B cell (primary cell): ENCODE measurements around the gene FOXQ1. TPM values are rescaled to one million over a fixed set of nuclear protein-coding genes. Genes with fewer than 3 reads are reported as not detected.

ENCODE experiments used
- ATAC-seq: fragments of 200-7000 bp; cut with Tn5 transposase; one replicate; pipeline ENCODE4 v1.10.0; 2021; ENCODE audit warnings: low read depth, mild to moderate bottlenecking, moderate number of reproducible peaks, moderate library complexity
- CTCF ChIA-PET: fragments of 350-600 bp; sonication (Branson Sonifier 250); formaldehyde crosslinking; loops from one replicate; lab custom pipeline; 2021; ENCODE audit warnings: antibody characterized with exemption, inconsistent platforms; lab: Charles Lee
- POLR2A ChIA-PET: fragments of 350-600 bp; sonication (Branson Sonifier 250); formaldehyde crosslinking; loops from one replicate; lab custom pipeline; 2021; ENCODE audit warnings: antibody characterized with exemption; lab: Charles Lee
- DNase-seq: peaks from one replicate; pipeline ENCODE4 v3.0.0; 2013
- H2AFZ ChIP-seq: 2 replicates; pipeline ENCODE4 v1.6.1; 2012; ENCODE audit warnings: mild to moderate bottlenecking, low read depth, low read length; ENCODE audit not compliant: insufficient read depth, poor library complexity, severe bottlenecking
- H3K27ac ChIP-seq, 2 donors: 1 replicate in 1 of 2; 2 replicates in 1 of 2; pipeline ENCODE4 v1.5.1; 2012 to 2013; ENCODE audit warnings: low read length in 2 of 2, mild to moderate bottlenecking in 2 of 2, moderate library complexity in 1 of 2
- H3K27me3 ChIP-seq, 4 experiments: fragments of 200-600 bp in 1 of 4; sonication (generic) in 1 of 4; replicated peaks in 1 of 4; 1 replicate in 2 of 4; 2 replicates in 2 of 4; pipeline versions ENCODE4 v1.6.1 to v1.7.0; 2013 to 2016; ENCODE audit warnings: low read length in 3 of 4, mild to moderate bottlenecking in 2 of 4, mixed read lengths in 1 of 4, moderate library complexity in 1 of 4; ENCODE audit not compliant: insufficient read depth in 4 of 4, control insufficient read depth in 3 of 4; ENCODE audit errors: control extremely low read depth in 1 of 4
- H3K36me3 ChIP-seq, 2 experiments: replicated peaks in 1 of 2; 1 replicate in 1 of 2; 2 replicates in 1 of 2; pipeline versions ENCODE4 v1.6.1 to v1.7.1; 2013; ENCODE audit warnings: low read length in 1 of 2; ENCODE audit not compliant: insufficient read depth in 2 of 2, control insufficient read depth in 1 of 2; ENCODE audit errors: control extremely low read depth in 1 of 2, extremely low read depth in 1 of 2
- H3K4me1 ChIP-seq, 2 donors: fragments of 200-600 bp in 1 of 2; sonication (generic) in 1 of 2; 1 replicate in 1 of 2; 2 replicates in 1 of 2; pipeline versions ENCODE4 v1.5.1 to v1.6.1; 2013 to 2017; ENCODE audit warnings: low read length in 2 of 2; ENCODE audit not compliant: control insufficient read depth in 2 of 2, insufficient read depth in 2 of 2
- H3K4me2 ChIP-seq: replicated peaks from 2 replicates; pipeline ENCODE3; 2012; ENCODE audit warnings: mild to moderate bottlenecking, low read depth, low read length; ENCODE audit not compliant: poor library complexity, severe bottlenecking
- H3K4me3 ChIP-seq, 5 experiments: fragments of 200-600 bp in 1 of 5; sonication (generic) in 1 of 5; 1 replicate in 3 of 5; 2 replicates in 2 of 5; pipeline versions ENCODE4 v1.5.1 to v1.7.0; 2011 to 2016; ENCODE audit warnings: low read length in 4 of 5, mild to moderate bottlenecking in 4 of 5, low read depth in 2 of 5, control low read depth in 1 of 5, moderate library complexity in 1 of 5; ENCODE audit not compliant: insufficient read depth in 1 of 5; ENCODE audit errors: control extremely low read depth in 1 of 5, extremely low read depth in 1 of 5
- H3K79me2 ChIP-seq: fragments of 200-600 bp; sonication (generic); one replicate; pipeline ENCODE4 v1.6.0; 2016; ENCODE audit warnings: low read length; ENCODE audit not compliant: control insufficient read depth, insufficient read depth
- H3K9ac ChIP-seq: fragments of 200-600 bp; sonication (generic); 2 replicates; pipeline ENCODE4 v1.6.1; 2017; ENCODE audit warnings: mild to moderate bottlenecking, low read length, moderate library complexity
- H3K9me3 ChIP-seq, 3 donors: one replicate each; pipeline versions ENCODE4 v1.6.1 to v1.7.1; 2013; ENCODE audit warnings: low read length in 2 of 3; ENCODE audit not compliant: control insufficient read depth in 2 of 3, insufficient read depth in 1 of 3; ENCODE audit errors: control extremely low read depth in 1 of 3
- H4K20me1 ChIP-seq: 2 replicates; pipeline ENCODE4 v1.6.0; 2012; ENCODE audit warnings: mild to moderate bottlenecking, low read length; ENCODE audit not compliant: insufficient read depth, control insufficient read depth, poor library complexity, severe bottlenecking
- H3K27ac Mint-ChIP-seq: one replicate; pipeline ENCODE4 v1.8.0; 2021; ENCODE audit warnings: mixed read lengths
- H3K27me3 Mint-ChIP-seq: one replicate; pipeline ENCODE4 v1.8.0; 2021; ENCODE audit warnings: mixed read lengths
- H3K4me1 Mint-ChIP-seq: one replicate; pipeline ENCODE4 v1.8.0; 2021; ENCODE audit warnings: mixed read lengths
- H3K4me3 Mint-ChIP-seq: one replicate; pipeline ENCODE4 v1.8.0; 2021; ENCODE audit warnings: mixed read lengths
- H3K9me3 Mint-ChIP-seq: one replicate; pipeline ENCODE4 v1.8.0; 2022; ENCODE audit warnings: mixed read lengths; ENCODE audit not compliant: insufficient read depth
- EZH2 ChIP-seq: IDR thresholded peaks from 2 replicates; pipeline ENCODE4 v1.6.1; 2012; ENCODE audit warnings: borderline replicate concordance, low read depth, mild to moderate bottlenecking, moderate library complexity, low read length; ENCODE audit not compliant: insufficient read depth, poor library complexity, severe bottlenecking
- WGBS: methylation state at CpG from one replicate; pipeline ENCODE4 v1.1.5; 2013; ENCODE audit warnings: missing lambda C conversion rate; ENCODE audit not compliant: insufficient coverage; 5-methylcytosine and 5-hydroxymethylcytosine counted together
- intact Hi-C: fragments of 100-400 bp; cut with micrococcal nuclease; formaldehyde crosslinking; loops from one replicate; pipeline ENCODE4 v1.10.0; 2022
- polyA plus RNA-seq: library from polyadenylated mRNA; depleted of rRNA; stranded (reverse); fragments of >200 nt; gene quantifications from 2 replicates; pipeline ENCODE4 v1.2.3, GENCODE V29; 2012
- total RNA-seq, 2 donors: library from RNA; stranded (reverse); fragments of 120-200 nt in 1 of 2; gene quantifications; 1 replicate in 1 of 2; 2 replicates in 1 of 2; pipeline versions ENCODE4 v1.2.3 to v1.2.4, GENCODE V29; 2013 to 2022
- TF ChIP-seq, protein P1 (sequence below): fragments of 200-600 bp; IDR thresholded peaks from one replicate; pipeline ENCODE4 v1.8.0; 2022; ENCODE audit warnings: antibody characterized with exemption, mild to moderate bottlenecking

FOXQ1 gene
- total and polyA plus RNA-seq, 2 donors (not counting 1 experiment from before 2014, with no cell fraction given), result not detected

DNA sequence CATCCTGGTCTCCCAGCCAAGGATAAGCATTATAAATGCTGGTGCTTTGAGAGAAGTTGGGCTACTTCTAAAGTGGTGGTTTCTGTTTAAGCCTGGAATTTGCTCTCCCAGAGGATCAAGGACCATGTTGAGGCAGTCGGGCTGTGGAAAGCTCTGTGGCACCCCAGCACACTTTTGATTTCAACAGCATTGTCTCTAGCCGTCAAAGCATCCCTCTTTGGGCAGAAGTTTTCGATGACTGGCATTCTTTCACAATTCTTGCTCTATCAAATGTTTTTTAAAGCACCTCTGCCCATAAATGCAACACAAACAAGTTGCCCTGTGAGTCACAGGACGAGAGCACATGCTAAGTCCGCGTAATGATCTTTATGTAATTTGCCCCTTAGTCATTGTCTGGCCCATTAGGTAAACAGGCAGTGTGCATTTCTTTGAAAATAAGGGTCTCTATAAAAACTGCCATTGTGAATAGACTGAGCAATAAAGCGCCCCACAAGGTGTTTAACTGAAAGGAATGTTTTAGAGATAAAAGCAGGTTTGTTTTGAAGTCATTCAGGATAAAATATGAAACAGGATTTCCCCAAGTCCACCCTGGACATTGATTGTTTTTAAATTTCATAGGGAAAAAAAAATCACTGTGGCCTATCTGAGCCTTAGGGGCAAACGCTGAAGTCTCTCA is 44.7 kb upstream of the FOXQ1 start:
- intact Hi-C loops, result no loop called here
- Histone ChIP-seq H2AFZ (no peak overlapping the region), H4K20me1 (no peaks in the 10 kb centered on the region), H3K27ac (no peak overlapping the region), H3K9me3 (peaks cover 0 to 9% (median under 1%) of the 10 kb centered on the region in 3 donors), H3K4me1 (no peaks in the 10 kb centered on the region), H3K4me2 (no peak overlapping the region), H3K9ac (no peak overlapping the region), H3K27me3 (no peaks in the 10 kb centered on the region), H3K79me2 (no peaks in the 10 kb centered on the region), H3K36me3 (no peaks in the 10 kb centered on the region), H3K4me3 (no peak overlapping the region)
- ChIA-PET CTCF (no interaction called here), POLR2A (no interaction called here)
- Mint-ChIP-seq H3K4me3 (no peak overlapping the region), H3K27ac (no peak overlapping the region), H3K4me1 (no peaks in the 10 kb centered on the region), H3K27me3 (peaks cover 11% of the 10 kb centered on the region), H3K9me3 (peaks cover 3% of the 10 kb centered on the region)
- DNase-seq (no peak), ATAC-seq (no peak)
- WGBS, result 83% methylated on average over 7 of the region's 8 CpGs
- no peak for TF ChIP-seq EZH2
- TF ChIP-seq, protein P1, sequence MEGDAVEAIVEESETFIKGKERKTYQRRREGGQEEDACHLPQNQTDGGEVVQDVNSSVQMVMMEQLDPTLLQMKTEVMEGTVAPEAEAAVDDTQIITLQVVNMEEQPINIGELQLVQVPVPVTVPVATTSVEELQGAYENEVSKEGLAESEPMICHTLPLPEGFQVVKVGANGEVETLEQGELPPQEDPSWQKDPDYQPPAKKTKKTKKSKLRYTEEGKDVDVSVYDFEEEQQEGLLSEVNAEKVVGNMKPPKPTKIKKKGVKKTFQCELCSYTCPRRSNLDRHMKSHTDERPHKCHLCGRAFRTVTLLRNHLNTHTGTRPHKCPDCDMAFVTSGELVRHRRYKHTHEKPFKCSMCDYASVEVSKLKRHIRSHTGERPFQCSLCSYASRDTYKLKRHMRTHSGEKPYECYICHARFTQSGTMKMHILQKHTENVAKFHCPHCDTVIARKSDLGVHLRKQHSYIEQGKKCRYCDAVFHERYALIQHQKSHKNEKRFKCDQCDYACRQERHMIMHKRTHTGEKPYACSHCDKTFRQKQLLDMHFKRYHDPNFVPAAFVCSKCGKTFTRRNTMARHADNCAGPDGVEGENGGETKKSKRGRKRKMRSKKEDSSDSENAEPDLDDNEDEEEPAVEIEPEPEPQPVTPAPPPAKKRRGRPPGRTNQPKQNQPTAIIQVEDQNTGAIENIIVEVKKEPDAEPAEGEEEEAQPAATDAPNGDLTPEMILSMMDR, result no peak
